GM23338 (cell line): ENCODE measurements around the gene LAPTM4A. TPM values are rescaled to one million over a fixed set of nuclear protein-coding genes. Genes with fewer than 3 reads are reported as not detected.

ENCODE experiments used
- ATAC-seq: fragments of 200-7000 bp; cut with Tn5 transposase; 3 replicates; pipeline ENCODE4 v1.9.1; 2020
- DNase-seq: peaks from one replicate; pipeline ENCODE4 v3.0.0-alpha.2; 2015; ENCODE audit warnings: low spot score
- H2AFZ ChIP-seq: fragments of 200-600 bp; sonication (generic); 2 replicates; pipeline ENCODE4 v1.8.0; 2016; ENCODE audit warnings: antibody characterized with exemption, mild to moderate bottlenecking, moderate library complexity
- H3F3A ChIP-seq: fragments of 200-600 bp; sonication (generic); replicated peaks from 2 replicates; pipeline ENCODE4 v1.8.0; 2017; ENCODE audit warnings: antibody characterized with exemption, mixed run types, low read depth
- H3K27ac ChIP-seq: fragments of 200-600 bp; sonication (generic); 2 replicates; pipeline ENCODE4 v1.6.1; 2016; ENCODE audit warnings: low read depth
- H3K27me3 ChIP-seq: fragments of 200-600 bp; sonication (generic); 2 replicates; pipeline ENCODE4 v1.8.0; 2016; ENCODE audit warnings: mild to moderate bottlenecking, mixed run types, moderate library complexity; ENCODE audit not compliant: insufficient read depth
- H3K36me3 ChIP-seq: fragments of 200-600 bp; sonication (generic); 2 replicates; pipeline ENCODE4 v1.8.0; 2016; ENCODE audit warnings: mild to moderate bottlenecking; ENCODE audit not compliant: insufficient read depth
- H3K4me1 ChIP-seq: fragments of 200-600 bp; sonication (generic); 2 replicates; pipeline ENCODE4 v1.8.0; 2016; ENCODE audit warnings: mild to moderate bottlenecking, moderate library complexity; ENCODE audit not compliant: insufficient read depth
- H3K4me2 ChIP-seq: fragments of 200-600 bp; sonication (generic); 2 replicates; pipeline ENCODE4 v1.7.1; 2017; ENCODE audit warnings: mixed run types
- H3K4me3 ChIP-seq: fragments of 200-600 bp; sonication (generic); 2 replicates; pipeline ENCODE4 v1.6.1; 2016; ENCODE audit warnings: mixed run types
- H3K79me2 ChIP-seq: fragments of 200-600 bp; sonication (generic); replicated peaks from 2 replicates; pipeline ENCODE4 v1.8.0; 2017; ENCODE audit warnings: mild to moderate bottlenecking; ENCODE audit not compliant: insufficient read depth
- H3K9me2 ChIP-seq: fragments of 200-600 bp; sonication (generic); 2 replicates; pipeline ENCODE4 v1.8.0; 2017; ENCODE audit not compliant: insufficient read depth
- H4K20me1 ChIP-seq: fragments of 200-600 bp; sonication (generic); replicated peaks from 2 replicates; pipeline ENCODE4 v1.8.0; 2017; ENCODE audit warnings: mild to moderate bottlenecking; ENCODE audit not compliant: insufficient read depth
- H3K27ac Mint-ChIP-seq: 2 replicates; pipeline ENCODE4 v1.8.0; 2020; ENCODE audit warnings: inconsistent platforms, mild to moderate bottlenecking, moderate library complexity, mixed read lengths
- H3K27me3 Mint-ChIP-seq: 3 replicates; pipeline ENCODE4 v1.8.0; 2022; ENCODE audit warnings: low read depth, mild to moderate bottlenecking, moderate library complexity, mixed read lengths, inconsistent platforms; ENCODE audit not compliant: insufficient read depth, poor library complexity
- H3K36me3 Mint-ChIP-seq: 3 replicates; pipeline ENCODE4 v1.8.0; 2021; ENCODE audit warnings: low read depth, mild to moderate bottlenecking, inconsistent platforms, moderate library complexity, mixed read lengths
- H3K4me1 Mint-ChIP-seq: 3 replicates; pipeline ENCODE4 v1.8.0; 2020; ENCODE audit warnings: mild to moderate bottlenecking, inconsistent platforms, mixed read lengths
- H3K4me3 Mint-ChIP-seq: 3 replicates; pipeline ENCODE4 v1.8.0; 2021; ENCODE audit warnings: moderate library complexity, mild to moderate bottlenecking, inconsistent platforms, mixed read lengths
- H3K9me3 Mint-ChIP-seq: 3 replicates; pipeline ENCODE4 v1.8.0; 2020; ENCODE audit warnings: moderate library complexity, mild to moderate bottlenecking, inconsistent platforms, mixed read lengths
- CTCF ChIP-seq, 2 experiments: fragments of 200-600 bp in 1 of 2; sonication (generic) in 1 of 2; conservative IDR thresholded peaks; 2 replicates each; pipeline versions ENCODE4 v1.5.1 to v1.6.1; 2016 to 2017; ENCODE audit warnings: antibody characterized with exemption in 2 of 2, low read depth in 2 of 2, mild to moderate bottlenecking in 2 of 2, moderate library complexity in 1 of 2
- ETS1 ChIP-seq: IDR thresholded peaks from 2 replicates; pipeline ENCODE4 v1.6.1; 2016; ENCODE audit warnings: antibody characterized with exemption
- NANOG ChIP-seq: IDR thresholded peaks from 2 replicates; pipeline ENCODE4 v1.6.1; 2016; ENCODE audit warnings: antibody characterized with exemption, borderline replicate concordance
- POLR2AphosphoS5 ChIP-seq: IDR thresholded peaks from 2 replicates; pipeline ENCODE4 v1.6.1; 2016; ENCODE audit warnings: antibody characterized with exemption, low read depth
- REST ChIP-seq: IDR thresholded peaks from one replicate; pipeline ENCODE4 v1.6.1; 2018; ENCODE audit warnings: antibody characterized with exemption; ENCODE audit not compliant: unreplicated experiment
- STAT1 ChIP-seq: IDR thresholded peaks from one replicate; pipeline ENCODE4 v1.6.1; 2016; ENCODE audit warnings: antibody characterized with exemption; ENCODE audit not compliant: unreplicated experiment
- ZNF114 ChIP-seq: fragments of 250-450 bp; sonication (Bioruptor Pico); IDR thresholded peaks from 2 replicates; pipeline ENCODE4 v1.5.0; 2020; ENCODE audit warnings: mild to moderate bottlenecking, moderate library complexity
- ZNF331 ChIP-seq: fragments of 250-450 bp; sonication (Bioruptor Pico); IDR thresholded peaks from 2 replicates; pipeline ENCODE4 v1.5.0; 2020; ENCODE audit warnings: low read depth, mild to moderate bottlenecking, moderate library complexity
- ZNF462 ChIP-seq: fragments of 250-450 bp; sonication (Bioruptor Pico); IDR thresholded peaks from 2 replicates; pipeline ENCODE4 v1.5.0; 2020; ENCODE audit warnings: mild to moderate bottlenecking, moderate library complexity
- polyA plus RNA-seq: library from polyadenylated mRNA; unstranded; fragments of >200 nt; fragmentation: Nextera tagmentation; extraction: Ambion mirVana; gene quantifications from 2 replicates; pipeline ENCODE4 v1.2.1, GENCODE V29; 2016
- total RNA-seq: library from RNA; depleted of rRNA; stranded (reverse); fragments of >200 nt; shearing (Covaris generic); gene quantifications from 2 replicates; pipeline ENCODE4 v1.2.3, GENCODE V29; 2014

Gene LAPTM4A
- total and polyA plus RNA-seq, 2 experiments from 2014 or later, result 123 to 214 TPM

- TF ChIP-seq REST, result no peak
Observed at GRCh38 chr2:20060106-20060505, 8.7 kb upstream of the LAPTM4A start (continued).

- Histone ChIP-seq H3F3A (no peaks in the 10 kb centered on the region), H3K36me3 (no peaks in the 10 kb centered on the region), H3K9me2 (no peaks in the 10 kb centered on the region), H3K79me2 (no peaks in the 10 kb centered on the region), H2AFZ (no peak overlapping the region), H3K4me1 (no peaks in the 10 kb centered on the region; the same call in 1 of the 2 replicates), H3K4me2 (no peak overlapping the region), H3K27me3 (no peaks in the 10 kb centered on the region), H4K20me1 (no peaks in the 10 kb centered on the region), H3K27ac (no peak overlapping the region), H3K4me3 (no peak overlapping the region)
- no peak overlapping the region for H3K27ac Mint-ChIP-seq
- no peak for DNase-seq
- H3K9me3 Mint-ChIP-seq, result no peaks in the 10 kb centered on the region
- no peak for ATAC-seq
- no peak overlapping the region for H3K4me3 Mint-ChIP-seq
- no peaks in the 10 kb centered on the region for H3K36me3 Mint-ChIP-seq
- H3K4me1 Mint-ChIP-seq, result no peaks in the 10 kb centered on the region
- no peaks in the 10 kb centered on the region for H3K27me3 Mint-ChIP-seq
- TF ChIP-seq STAT1 (no peak), CTCF (conservative IDR thresholded peaks at IDR 0.05; ENCODE audit: low read depth in 2 of 2) (no peak), ZNF331 (CRISPR knock-in tag) (no peak), REST (no peak), ZNF114 (CRISPR knock-in tag) (no peak), ETS1 (no peak), ZNF462 (CRISPR knock-in tag) (no peak), NANOG (no peak), POLR2AphosphoS5 (no peak)
Observed at GRCh38 chr2:20057268-20057667, 5.8 kb upstream of the LAPTM4A start.
